HFF-Myc (cell line): ENCODE results near the gene ESR2.

Source experiments
- DNase-seq: peaks from one replicate; pipeline ENCODE4 v3.0.0-alpha.2; 2011; ENCODE audit warnings: low read depth; ENCODE audit errors: extremely low read depth
- H3K4me3 ChIP-seq: replicated peaks from 2 replicates; pipeline ENCODE4 v1.5.1; 2011; ENCODE audit warnings: low read depth, mild to moderate bottlenecking, control low read depth, low read length
- CTCF ChIP-seq: IDR thresholded peaks from 2 replicates; pipeline ENCODE4 v1.5.1; 2012; ENCODE audit warnings: mild to moderate bottlenecking, low read depth, low read length, control low read depth; ENCODE audit errors: missing control alignments

The ESR2 gene

DNA sequence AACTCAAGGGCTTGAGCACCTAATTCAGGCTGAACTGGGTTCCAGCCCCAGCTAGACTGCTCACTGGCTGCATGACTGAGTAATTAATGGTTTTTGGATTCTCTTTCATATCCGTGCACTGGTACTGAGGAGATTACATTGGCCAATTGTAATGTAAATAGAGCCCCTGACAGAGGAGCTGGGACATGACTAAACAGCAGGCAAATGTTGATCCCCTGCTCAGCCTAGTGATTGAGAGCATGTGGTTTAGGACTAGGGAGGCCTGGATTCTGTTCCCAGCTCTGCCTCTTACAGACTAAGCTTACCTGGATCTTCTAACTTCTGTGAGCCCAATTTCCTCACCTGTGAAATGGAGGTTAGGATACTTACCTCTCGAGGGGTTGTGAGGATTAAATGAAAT is 204.3 kb downstream of the ESR2 start:
- TF ChIP-seq CTCF, result no peak

DNA sequence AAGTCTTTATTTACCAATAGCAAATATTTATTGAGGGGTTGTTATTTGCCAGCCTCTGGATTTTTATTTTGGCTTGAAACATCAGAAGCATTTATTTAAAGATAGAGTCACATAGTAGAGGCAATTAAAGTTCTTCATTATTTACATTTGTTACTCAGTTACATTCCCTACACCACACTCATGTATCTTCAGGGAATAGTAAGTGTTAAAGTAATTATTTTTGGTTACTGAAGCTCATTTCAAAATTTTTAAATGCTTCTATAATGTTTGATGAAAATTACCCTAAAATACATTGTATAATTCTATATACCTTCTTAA is 205.6 kb downstream of the ESR2 start:
- TF ChIP-seq CTCF, result no peak
- H3K4me3 ChIP-seq, result no peak overlapping the region
- no peak for DNase-seq

More for the DNA sequence above, 204.3 kb downstream of the ESR2 start:
- H3K4me3 ChIP-seq, result no peak overlapping the region
- DNase-seq, result no peak

- TF ChIP-seq CTCF, result no peak
- no peak overlapping the region for H3K4me3 ChIP-seq
- no peak for DNase-seq
Observed at GRCh38 chr14:64082837-64083236, 211.3 kb downstream of the ESR2 start.

- no peak overlapping the region for H3K4me3 ChIP-seq
- no peak for DNase-seq
- no peak for TF ChIP-seq CTCF
Observed at GRCh38 chr14:64081174-64081746, 212.9 kb downstream of the ESR2 start.

- H3K4me3 ChIP-seq, result no peak overlapping the region
- TF ChIP-seq CTCF, result no peak
- DNase-seq, result no peak
Observed at GRCh38 chr14:64080452-64080851, 213.7 kb downstream of the ESR2 start.

DNA sequence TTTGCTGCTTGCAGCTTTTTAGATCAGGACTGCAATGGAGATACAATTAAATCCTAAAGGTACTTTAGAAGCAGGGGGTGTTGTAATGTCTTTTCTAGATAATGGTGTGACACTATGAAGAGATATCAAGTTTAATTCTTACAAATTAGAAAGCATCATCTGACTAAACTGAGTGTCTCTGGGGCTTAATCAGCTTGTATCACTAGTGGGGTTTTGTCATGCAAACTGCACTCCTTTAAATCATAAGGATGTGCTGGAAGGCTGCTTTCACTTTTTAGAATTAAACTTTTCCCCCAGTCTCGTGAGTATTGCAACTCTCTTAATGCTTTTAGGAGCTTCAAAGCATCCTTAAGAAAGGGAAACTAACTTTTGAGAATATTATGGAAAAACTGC is 218.6 kb downstream of the ESR2 start:
- no peak for TF ChIP-seq CTCF
- no peak for DNase-seq
- H3K4me3 ChIP-seq, result no peak overlapping the region

- TF ChIP-seq CTCF, result no peak
- no peak overlapping the region for H3K4me3 ChIP-seq
- DNase-seq, result no peak
Observed at GRCh38 chr14:64074961-64075612, 219.1 kb downstream of the ESR2 start.
